ENCODE measurements around the gene GNA15. TPM values are rescaled to one million over a fixed set of nuclear protein-coding genes. Genes with fewer than 3 reads are reported as not detected.
"Not testable (repeated sequence)": the region's sequence is repeated elsewhere in the genome, so short reads cannot be mapped to it uniquely, and the experiment has no call there.

The GNA15 gene
- total and polyA plus RNA-seq, 10 donors: 3.8 to 24.9 (median 12.5) TPM

- H3K4me3 ChIP-seq: no peak overlapping the region
- 93 to 96% (median 95%) methylated on average over 30 to 43 of the region's 43 CpGs for WGBS, 5 donors
- H3K9me3 ChIP-seq: no peaks in the 10 kb centered on the region
- TF ChIP-seq CTCF (IDR thresholded peaks at IDR 0.05 in 8 of 11, conservative IDR thresholded peaks at IDR 0.05 in 3 of 11) (no peak), POLR2AphosphoS5 (IDR thresholded peaks at IDR 0.05) (peak in 1 of 3 donors; percentile 12)
- H3K27ac ChIP-seq: no peak overlapping the region
- H3K27me3 ChIP-seq (replicated peaks in 1 of 7): no peaks in the 10 kb centered on the region
- no peaks in the 10 kb centered on the region for H3K4me1 ChIP-seq
- no peak for DNase-seq
- peaks cover 0 to 100% (median 53%) of the 10 kb centered on the region in 6 donors for H3K36me3 ChIP-seq
- intact Hi-C loops (cut with DNase I; ENCODE audit: low total_unique reads): no loop called here
These were observed 63.3 kb downstream of the GNA15 start for GRCh38 chr19:3198901-3199700.

- H3K27me3 ChIP-seq (replicated peaks in 1 of 7): no peaks in the 10 kb centered on the region
- DNase-seq: no peak
- peak in 1 of 3 donors; percentile 23 for TF ChIP-seq POLR2AphosphoS5 (IDR thresholded peaks at IDR 0.05)
- TF ChIP-seq CTCF (IDR thresholded peaks at IDR 0.05 in 8 of 11, conservative IDR thresholded peaks at IDR 0.05 in 3 of 11): no peak
- no peaks in the 10 kb centered on the region for H3K4me1 ChIP-seq
- intact Hi-C loops (cut with DNase I; ENCODE audit: low total_unique reads): no loop called here
- 94 to 98% (median 95%) methylated on average over 33 to 39 of the region's 39 CpGs for WGBS, 5 donors
- no peaks in the 10 kb centered on the region for H3K9me3 ChIP-seq
- no peak overlapping the region for H3K27ac ChIP-seq
- peaks cover 0 to 100% (median 62%) of the 10 kb centered on the region in 6 donors for H3K36me3 ChIP-seq
- H3K4me3 ChIP-seq: no peak overlapping the region
These were observed 65.4 kb downstream of the GNA15 start for GRCh38 chr19:3201072-3201700.

GRCh38 chr19:3201911-3202310 lies 66.1 kb downstream of the GNA15 start:
- Histone ChIP-seq H3K27ac (no peak overlapping the region), H3K4me3 (no peak overlapping the region), H3K36me3 (peaks cover 0 to 100% (median 63%) of the 10 kb centered on the region in 6 donors), H3K9me3 (no peaks in the 10 kb centered on the region), H3K27me3 (replicated peaks in 1 of 7) (no peaks in the 10 kb centered on the region), H3K4me1 (no peaks in the 10 kb centered on the region)
- 83 to 96% (median 93%) methylated on average over 5 to 14 of the region's 14 CpGs for WGBS, 5 donors
- intact Hi-C loops (cut with DNase I; ENCODE audit: low total_unique reads): no loop called here
- TF ChIP-seq POLR2A (IDR thresholded peaks at IDR 0.05) (no peak), POLR2AphosphoS5 (IDR thresholded peaks at IDR 0.05) (no peak), CTCF (IDR thresholded peaks at IDR 0.05 in 8 of 11, conservative IDR thresholded peaks at IDR 0.05 in 3 of 11) (no peak)
- DNase-seq: no peak

- no peaks in the 10 kb centered on the region for H3K9me3 ChIP-seq
- no peaks in the 10 kb centered on the region for H3K27me3 ChIP-seq (replicated peaks in 1 of 7)
- no peak for DNase-seq
- no peak overlapping the region for H3K4me3 ChIP-seq
- H3K4me1 ChIP-seq: no peaks in the 10 kb centered on the region
- peaks cover 3 to 100% (median 65%) of the 10 kb centered on the region in 6 donors for H3K36me3 ChIP-seq
- intact Hi-C loops (cut with DNase I; ENCODE audit: low total_unique reads): no loop called here
- no peak overlapping the region for H3K27ac ChIP-seq
- TF ChIP-seq CTCF (IDR thresholded peaks at IDR 0.05 in 8 of 11, conservative IDR thresholded peaks at IDR 0.05 in 3 of 11): no peak
- no peak for TF ChIP-seq POLR2A (IDR thresholded peaks at IDR 0.05)
- no peak for TF ChIP-seq POLR2AphosphoS5 (IDR thresholded peaks at IDR 0.05)
- whole genome bisulfite sequencing, 5 donors: 86 to 92% (median 88%) methylated on average over 9 to 12 of the region's 12 CpGs
These were observed 66.5 kb downstream of the GNA15 start for GRCh38 chr19:3202346-3202745.

- WGBS, 5 donors: 89 to 96% (median 93%) methylated on average over 7 of the region's 7 CpGs
- H3K27ac ChIP-seq; DNase-seq; H3K9me3 ChIP-seq; intact Hi-C loops (cut with DNase I; ENCODE audit: low total_unique reads); H3K4me1 ChIP-seq; H3K4me3 ChIP-seq; H3K27me3 ChIP-seq (replicated peaks in 1 of 7): not testable (repeated sequence)
- H3K36me3 ChIP-seq: peaks cover 3 to 100% (median 67%) of the 10 kb centered on the region in 6 donors
These were observed 67.1 kb downstream of the GNA15 start for GRCh38 chr19:3202895-3203294.

Data from spleen (tissue), 11 donors.